Amniotic stem cell (primary cell): Measurements from ENCODE around the gene GNAI3.

Experiments
- DNase-seq: peaks from one replicate; lab custom pipeline; 2025; lab: John Stamatoyannopoulos, UW

Gene GNAI3

GRCh38 chr1:109527098-109527811, 21.2 kb upstream of the GNAI3 start:
- DNase-seq, result no peak

- DNase-seq, result no peak
These were observed 20.3 kb upstream of the GNAI3 start for GRCh38 chr1:109527846-109528695.

DNA sequence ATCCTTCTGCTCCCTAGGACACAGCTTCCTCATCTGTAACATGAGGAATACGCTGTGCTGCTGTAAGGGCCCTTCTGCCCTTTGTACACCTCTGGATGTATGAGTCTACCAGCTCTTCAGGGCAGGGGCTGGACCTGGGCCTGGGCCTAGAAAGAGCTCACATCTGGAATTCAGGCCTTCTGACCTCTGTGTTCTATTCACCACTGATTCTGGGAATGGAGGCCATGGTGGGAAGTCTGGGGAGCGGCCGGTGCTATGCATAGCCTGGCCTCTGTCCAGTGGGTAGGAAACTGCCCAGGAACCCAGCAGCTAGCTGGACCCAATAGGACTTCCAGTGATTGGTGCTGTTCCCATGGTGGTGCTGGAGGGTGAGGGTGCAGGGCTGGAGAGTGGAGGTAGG, 19.7 kb upstream of the GNAI3 start:
- DNase-seq, result no peak

DNA sequence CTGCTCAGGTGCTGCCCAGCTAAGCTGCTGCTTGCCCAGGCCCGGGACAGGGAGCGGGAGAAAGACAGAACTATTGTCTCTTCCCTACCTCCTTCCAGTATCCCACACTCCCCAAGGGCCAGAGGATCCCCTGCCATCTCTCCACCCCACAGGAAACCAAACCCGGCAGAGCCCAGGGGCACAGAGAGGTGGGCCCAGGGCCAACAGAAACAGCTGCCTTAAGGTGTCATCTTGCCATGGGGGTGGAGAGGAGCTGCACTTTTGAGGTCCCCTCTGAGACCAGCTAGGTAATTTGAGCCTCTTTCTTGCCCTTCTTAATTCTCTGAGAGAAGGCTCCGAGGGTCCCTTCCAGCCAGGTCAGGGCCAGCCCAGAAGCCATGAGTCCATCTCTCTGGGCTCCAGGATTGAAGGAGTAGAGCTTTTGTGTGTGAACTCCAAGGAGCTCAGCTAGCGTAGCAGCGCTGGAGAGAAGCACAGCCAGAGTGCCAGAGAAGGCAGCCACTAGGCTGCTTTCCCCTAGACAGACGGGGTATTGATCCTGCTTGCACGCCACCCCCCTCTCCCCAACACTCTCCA, 18.4 kb upstream of the GNAI3 start:
- no peak for DNase-seq

- DNase-seq, result no peak
These were observed 17.8 kb upstream of the GNAI3 start for GRCh38 chr1:109530457-109531087.

- no peak for DNase-seq
These were observed 17.0 kb upstream of the GNAI3 start for GRCh38 chr1:109531380-109531779.

GRCh38 chr1:109531826-109532364, 16.5 kb upstream of the GNAI3 start:
- no peak for DNase-seq

- DNase-seq, result peak; percentile 58
These were observed 15.9 kb upstream of the GNAI3 start for GRCh38 chr1:109532365-109533136.

DNA sequence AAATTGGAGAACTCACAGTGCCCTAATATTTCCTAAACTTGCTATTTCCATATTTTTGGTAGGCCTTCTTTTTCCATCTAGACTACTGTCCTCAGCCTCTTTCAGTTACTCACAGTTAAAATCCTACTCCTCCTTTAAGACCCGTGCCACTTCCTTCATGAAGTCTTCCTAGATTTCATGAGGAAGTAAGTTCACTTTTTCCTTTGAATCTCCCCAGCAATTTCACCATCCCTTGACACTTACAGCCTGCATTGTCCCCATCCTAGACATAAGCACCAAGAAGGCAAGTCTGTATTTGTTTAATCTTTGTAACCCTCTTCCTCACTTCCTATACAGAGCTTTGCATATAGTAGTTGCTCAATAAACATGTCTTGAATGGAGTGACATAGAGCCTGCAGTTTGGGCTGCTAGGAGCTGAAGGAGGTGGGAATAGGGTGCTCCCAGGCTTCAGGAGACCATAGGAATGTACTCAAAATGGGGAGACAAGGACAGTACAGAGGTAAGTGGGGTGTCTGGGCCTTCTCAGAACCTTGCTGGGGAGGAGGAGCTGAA, 14.0 kb upstream of the GNAI3 start:
- no peak for DNase-seq

DNA sequence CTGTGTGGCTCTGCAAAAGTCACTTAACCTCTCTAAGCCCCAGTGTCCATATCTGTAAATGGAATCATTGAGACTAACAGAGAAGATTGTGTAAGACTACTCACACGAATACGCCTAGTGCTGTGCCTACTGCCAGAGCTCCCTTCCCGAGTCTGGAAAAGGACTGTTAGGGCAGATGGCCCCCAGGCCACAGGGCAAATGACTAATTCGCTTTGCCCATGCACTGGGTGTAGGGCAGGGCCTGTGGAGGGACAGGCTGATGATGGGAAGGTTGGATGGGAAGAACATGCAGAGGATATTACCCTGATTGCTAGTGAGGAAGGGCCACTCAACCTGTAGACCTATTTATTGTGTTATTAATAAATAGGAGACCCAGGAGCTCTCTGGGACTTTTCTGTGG, 12.9 kb upstream of the GNAI3 start:
- DNase-seq, result no peak

DNA sequence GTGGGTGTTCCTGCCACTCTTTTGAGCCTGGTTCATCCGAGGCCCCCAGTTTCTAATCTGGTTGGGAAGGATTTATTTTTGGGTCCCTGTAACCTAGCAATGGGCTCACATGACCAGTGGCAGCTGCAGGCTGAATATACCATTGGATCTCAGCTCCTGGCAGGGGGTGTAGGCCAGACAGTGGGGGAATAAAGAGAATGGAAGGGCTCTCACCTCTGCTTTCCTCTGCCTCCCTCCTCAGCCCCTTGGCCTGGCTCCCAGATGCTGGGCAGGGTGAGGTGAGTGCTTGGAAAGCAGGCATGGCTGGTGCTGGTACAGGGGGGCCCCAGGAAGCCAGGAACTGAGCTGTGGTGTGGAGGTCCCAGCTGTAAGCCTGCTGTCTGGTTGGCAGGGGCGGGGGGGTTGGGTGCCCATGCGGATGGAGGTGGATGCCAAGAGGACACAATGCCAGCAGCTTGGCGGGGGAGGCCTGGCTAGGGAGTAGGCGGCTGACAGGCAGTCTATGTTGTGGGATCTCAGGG, 12.4 kb upstream of the GNAI3 start:
- DNase-seq, result no peak

GRCh38 chr1:109537450-109538178, 10.8 kb upstream of the GNAI3 start:
- no peak for DNase-seq

GRCh38 chr1:109538827-109539555, 9.4 kb upstream of the GNAI3 start:
- DNase-seq, result no peak

DNA sequence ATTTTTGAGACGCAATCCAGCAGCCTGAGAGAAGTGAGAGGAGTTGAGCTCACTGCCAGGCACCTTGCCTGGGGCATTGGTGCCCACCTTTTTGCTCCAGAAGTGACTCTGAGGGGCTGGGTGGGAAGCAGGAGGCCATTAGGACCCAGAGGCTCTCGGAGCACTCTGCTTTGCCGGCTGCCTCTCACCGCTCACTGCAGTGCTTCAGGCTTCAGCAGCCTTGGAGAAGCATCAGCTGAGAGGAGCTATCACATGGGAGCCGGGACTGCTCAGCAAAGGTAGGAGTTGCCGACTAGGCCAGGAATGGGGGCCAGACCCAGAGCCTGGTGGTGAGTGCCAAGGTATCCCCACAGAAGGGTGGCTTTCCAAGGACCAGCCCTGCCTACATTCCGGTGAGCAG, 8.7 kb upstream of the GNAI3 start, which contains the start of gene GPR61:
TSS of gene GPR61 (plus strand) at position 197 of the 400 bp plus-strand sequence. CDS start 3,151 bp downstream, outside the sequence.
- no peak for DNase-seq

- DNase-seq, result no peak
These were observed 7.3 kb upstream of the GNAI3 start for GRCh38 chr1:109541102-109541501.

DNA sequence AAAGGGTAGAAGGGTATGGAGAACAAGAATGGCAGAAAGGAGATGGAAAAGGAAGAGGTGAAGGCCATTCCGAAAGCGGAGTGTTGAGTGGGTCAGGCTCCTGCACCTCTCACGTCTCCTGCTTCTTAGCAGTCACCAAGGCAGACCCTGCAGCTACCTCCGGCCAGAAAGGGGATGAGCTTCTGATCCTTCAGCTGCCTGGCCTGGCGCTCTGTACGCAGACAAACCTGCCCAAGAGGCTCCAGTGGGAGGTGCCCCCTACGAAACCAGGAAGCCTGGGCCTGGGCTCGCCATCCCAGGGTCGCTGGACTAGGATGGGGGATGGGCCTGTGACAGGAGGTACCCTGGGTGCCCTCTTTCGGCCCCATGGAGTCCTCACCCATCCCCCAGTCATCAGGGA, 5.8 kb upstream of the GNAI3 start:
- no peak for DNase-seq

DNA sequence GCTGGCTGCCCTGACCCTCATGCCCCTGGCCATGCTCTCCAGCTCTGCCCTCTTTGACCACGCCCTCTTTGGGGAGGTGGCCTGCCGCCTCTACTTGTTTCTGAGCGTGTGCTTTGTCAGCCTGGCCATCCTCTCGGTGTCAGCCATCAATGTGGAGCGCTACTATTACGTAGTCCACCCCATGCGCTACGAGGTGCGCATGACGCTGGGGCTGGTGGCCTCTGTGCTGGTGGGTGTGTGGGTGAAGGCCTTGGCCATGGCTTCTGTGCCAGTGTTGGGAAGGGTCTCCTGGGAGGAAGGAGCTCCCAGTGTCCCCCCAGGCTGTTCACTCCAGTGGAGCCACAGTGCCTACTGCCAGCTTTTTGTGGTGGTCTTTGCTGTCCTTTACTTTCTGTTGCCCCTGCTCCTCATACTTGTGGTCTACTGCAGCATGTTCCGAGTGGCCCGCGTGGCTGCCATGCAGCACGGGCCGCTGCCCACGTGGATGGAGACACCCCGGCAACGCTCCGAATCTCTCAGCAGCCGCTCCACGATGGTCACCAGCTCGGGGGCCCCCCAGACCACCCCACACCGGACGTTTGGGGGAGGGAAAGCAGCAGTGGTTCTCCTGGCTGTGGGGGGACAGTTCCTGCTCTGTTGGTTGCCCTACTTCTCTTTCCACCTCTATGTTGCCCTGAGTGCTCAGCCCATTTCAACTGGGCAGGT, 5.0 kb upstream of the GNAI3 start:
- no peak for DNase-seq

GRCh38 chr1:109543988-109544735, 4.3 kb upstream of the GNAI3 start:
- DNase-seq, result no peak
